GM21825 (cell line): ENCODE data around the gene HRAS.
"Not testable (repeated sequence)": the region's sequence is repeated elsewhere in the genome, so short reads cannot be mapped to it uniquely, and the experiment has no call there.

Source experiments
- ATAC-seq: cut with Tn5 transposase; IDR thresholded peaks from one replicate; pipeline ENCODE4 v1.9.1; 2021; ENCODE audit warnings: mild to moderate bottlenecking, moderate library complexity; ENCODE audit not compliant: unreplicated experiment

HRAS gene

DNA sequence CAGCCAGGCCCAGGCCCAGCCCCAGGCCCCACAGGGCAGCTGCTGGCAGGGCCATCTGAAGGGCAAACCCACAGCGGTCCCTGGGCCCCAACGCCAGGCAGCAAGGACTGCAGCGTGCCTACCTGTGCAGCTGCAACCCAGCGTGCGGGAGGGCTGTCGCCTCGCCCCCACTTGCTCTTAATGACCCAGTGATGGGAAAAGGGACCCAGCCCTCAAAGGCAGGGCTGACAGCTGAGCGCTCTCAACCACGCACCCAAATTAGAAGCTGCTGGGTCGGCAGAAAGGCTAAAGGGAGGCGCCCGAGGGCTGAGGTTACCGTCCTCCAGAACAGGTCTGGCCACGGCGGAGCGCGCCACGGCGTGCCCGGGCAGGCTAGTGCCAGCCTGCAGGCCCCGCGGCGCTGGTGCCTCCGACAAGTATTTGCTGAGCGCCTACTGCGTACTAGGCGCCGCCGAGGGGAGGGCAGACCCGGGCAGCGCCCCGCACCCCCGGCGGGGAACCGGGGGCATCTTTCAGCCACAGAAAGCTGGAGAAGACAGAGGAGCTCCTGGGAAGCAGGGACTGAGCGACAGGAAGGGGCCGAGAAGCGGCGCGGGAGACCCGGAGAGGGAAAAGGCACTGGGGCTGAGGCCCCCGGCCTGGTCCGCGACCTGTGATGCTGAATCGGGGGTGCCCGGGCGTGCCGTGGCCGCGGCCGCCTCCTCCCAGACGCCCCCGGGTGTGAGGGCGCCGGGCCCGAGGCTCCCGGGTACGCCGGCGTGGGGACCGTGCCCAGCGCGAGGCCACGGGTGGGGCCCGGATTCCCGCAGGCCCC lies 773 bp downstream of the HRAS start:
- peak; percentile 1 for ATAC-seq

- ATAC-seq = no peak
These were observed 1.6 kb downstream of the HRAS start for GRCh38 chr11:533586-534395.

GRCh38 chr11:532986-533585 lies 2.3 kb downstream of the HRAS start:
- no peak for ATAC-seq

GRCh38 chr11:532527-532985 lies 2.8 kb downstream of the HRAS start:
- no peak for ATAC-seq

GRCh38 chr11:531919-532526 lies 3.4 kb downstream of the HRAS start:
- ATAC-seq = no peak

- ATAC-seq = no peak
These were observed 4.2 kb downstream of the HRAS start for GRCh38 chr11:530960-531831.

DNA sequence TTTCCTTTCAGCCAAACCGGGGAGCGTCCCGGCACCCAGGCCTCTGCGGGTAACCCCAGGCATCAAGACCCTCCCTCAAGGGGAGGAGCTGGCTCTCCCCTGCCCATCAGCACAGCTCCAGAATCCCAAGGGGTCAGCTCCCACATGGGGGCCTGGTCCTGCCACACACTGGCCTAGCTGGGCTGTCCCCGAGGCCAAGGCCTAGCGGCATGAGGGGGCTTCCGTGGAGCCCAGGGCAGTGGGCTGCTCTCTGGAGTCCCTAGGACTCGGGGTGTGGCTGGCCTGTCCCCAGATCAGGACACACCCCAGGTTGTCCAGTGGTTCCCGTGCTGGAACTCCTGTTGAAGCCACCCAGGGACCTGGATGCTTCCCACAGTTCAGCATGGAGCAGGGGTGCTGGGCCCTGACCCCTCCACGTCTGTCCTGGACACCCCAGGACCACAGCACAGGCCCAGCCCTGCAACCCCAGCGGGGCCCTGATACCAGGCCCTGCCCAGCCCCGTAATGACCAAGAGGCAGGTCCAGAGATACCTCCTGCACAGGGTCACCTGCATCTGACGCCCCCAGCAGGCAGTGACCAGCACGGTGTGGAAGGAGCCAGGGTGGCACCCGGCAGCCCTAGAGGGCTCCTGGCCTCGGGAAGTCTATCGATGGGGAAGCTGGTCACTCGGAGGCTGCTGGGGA lies 5.5 kb downstream of the HRAS start:
- ATAC-seq = no peak

DNA sequence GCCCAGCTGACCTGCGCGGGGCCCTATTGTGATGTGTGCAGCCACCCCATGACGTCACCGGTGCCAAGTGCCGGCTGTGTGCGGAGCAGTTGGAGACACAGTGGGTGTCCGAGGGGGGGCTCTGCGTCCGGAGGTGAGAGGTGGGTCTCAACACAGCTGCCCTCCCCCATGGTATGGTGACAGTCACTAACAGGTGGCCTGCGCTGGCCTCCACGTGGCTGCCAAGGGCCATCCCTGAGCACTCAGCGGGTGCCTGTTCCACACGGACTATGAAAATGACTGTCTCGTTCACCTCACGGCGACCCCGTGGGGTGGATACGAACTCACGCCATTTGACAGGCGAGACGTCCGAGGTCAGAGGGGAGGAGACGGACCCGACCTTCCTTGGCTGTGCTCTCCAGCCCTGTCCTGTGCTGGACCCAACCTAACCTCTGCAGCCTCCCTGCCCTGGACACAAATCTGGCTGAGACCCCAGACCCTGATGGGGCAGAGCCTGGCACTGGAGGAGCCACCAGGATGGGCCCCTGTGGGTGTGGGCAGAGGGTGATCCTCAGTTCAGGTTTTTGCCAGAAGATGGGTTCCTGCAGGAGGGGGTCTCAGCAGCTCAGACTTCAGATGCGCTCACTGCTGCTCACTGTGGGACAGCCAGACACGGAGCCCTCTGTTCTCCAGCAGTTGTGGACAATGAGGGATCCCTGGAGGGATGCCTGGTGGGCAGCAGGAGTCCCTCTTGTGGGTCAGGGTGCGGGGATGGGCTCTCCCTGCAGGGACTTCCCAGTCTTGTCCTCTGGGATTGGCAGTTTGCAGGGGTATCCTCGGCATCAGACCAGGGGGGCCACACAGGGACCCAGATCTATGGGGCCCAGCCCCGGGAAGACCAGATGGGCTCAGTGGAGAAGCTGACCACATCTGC lies 6.3 kb downstream of the HRAS start:
- ATAC-seq = no peak

GRCh38 chr11:528166-528814 lies 7.1 kb downstream of the HRAS start:
- ATAC-seq = no peak

- no peak for ATAC-seq
These were observed 9.2 kb downstream of the HRAS start for GRCh38 chr11:526192-526591.

DNA sequence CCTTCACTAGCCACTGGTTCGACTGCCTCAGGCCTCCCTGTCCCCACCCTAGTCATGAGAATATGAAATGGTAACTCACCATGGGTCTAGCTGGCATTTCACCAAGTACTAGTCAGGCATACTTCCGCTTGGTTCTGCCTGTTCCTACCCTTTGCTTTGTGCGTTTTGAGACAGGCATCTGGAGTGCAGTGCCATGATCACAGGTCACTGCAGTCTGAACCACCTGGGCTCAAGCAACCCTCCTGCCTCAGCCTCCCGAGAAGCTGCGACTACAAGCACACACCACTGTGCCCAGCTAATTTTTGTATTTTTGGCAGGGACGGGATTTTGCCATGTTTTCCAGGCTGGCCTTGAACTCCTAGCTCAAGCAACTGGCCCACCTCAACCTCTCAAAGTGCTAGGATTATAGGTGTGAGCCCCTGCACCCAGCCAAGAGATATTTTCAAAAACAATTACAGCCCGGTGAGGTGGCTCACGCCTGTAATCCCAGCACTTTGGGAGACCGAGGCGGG lies 14.1 kb downstream of the HRAS start:
- ATAC-seq = no peak

DNA sequence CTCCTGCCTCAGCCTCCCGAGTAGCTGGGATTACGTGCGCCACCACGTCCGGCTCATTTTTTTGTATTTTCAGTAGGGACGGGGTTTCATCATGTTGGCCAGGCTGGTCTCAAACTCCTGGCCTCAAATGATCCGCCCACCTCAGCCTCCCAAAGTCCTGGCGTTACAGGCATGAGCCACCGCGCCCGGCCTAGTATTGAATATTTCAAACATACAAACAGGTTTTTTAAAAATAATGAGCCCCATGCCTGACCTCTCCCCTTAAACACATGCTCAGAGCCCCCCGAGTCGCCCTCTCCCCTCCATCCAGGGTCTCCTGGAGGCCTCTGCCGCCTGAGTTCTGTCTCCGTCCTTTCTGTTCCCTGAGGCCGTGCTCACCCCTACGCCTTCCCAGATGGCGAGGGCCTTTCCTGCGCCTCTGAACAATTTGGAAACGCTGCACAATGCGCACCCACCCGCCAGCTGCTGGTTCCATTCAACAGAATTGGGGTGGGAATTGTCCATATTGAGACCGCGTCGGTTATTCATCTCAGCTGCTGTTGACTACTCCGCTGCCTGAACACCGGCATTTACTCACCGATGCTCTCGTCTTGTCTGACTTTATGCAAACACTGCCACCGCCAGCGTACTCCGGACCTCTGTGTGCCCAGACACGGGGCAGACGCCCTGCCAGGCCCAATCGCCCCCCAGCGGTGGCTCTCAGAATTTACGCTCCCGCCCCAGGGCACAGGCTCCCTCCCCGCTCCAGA lies 14.8 kb downstream of the HRAS start:
- no peak for ATAC-seq

DNA sequence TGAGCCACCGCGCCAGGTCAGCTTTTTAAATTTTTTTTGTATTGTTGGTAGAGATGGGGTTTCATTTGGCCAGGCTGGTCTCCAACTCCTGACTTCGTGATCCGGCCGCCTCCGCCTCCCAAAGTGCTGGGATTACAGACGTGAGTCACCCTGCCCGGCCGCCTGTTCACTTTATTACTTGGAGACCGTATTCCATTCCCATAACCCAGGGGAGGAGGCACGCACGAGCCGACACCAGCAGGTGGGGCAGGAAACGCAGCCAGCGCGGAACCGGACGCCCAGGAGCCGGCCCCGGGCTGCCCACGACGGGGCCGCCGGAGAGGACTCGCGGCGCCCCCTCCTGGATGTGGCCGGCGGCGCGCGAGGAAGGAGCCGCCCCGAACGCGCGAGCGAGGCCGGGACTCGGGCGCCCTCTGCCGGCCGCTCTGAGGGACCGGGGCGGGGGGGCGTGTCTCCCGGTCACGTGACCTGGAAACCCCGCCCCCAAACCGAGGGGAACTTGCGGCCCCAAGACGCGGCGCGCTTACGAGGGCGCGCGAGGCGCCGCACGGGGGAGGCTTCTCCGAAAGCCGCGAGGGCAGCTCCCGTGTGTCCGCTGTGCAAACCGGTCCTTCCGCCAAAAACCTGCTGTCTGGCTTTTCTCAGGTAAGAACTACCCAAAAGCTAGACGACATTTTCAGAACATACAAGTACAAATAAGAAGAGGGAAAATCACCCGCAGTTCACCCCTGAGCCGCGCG lies 16.7 kb downstream of the HRAS start:
- ATAC-seq = peak; percentile 84

DNA sequence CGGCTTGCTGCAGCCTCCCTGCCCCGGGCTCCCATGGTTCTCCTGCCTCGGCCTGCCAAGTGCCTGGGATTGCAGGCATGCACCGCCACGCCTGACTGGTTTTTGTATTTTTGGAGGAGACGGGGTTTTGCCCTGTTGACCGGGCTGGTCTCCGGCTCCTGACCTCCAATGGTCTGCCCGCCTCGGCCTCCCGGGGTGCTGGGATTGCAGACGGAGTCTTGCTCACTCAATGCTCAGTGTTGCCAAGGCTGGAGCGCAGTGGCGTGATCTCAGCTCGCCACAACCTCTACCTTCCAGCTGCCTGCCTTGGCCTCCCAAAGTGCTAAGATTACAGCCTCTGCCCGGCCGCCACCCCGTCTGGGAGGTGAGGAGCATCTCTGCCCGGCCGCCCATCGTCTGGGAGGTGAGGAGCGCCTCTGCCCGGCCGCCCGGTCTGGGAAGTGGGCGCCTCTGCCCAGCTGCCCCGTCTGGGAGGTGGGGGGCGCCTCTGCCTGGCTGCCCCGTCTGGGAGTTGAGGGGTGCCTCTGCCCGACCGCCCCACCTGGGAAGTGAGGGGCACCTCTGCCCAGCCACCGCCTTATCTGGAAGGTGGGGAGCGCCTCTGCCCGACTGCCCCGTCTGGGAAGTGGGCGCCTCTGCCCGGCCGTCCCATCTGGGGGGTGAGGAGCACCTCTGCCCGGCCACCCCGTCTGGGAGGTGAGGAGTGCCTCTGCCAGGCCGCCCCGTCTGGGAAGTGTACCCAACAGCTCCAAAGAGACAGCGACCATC lies 18.3 kb downstream of the HRAS start:
- not testable (repeated sequence) for ATAC-seq

DNA sequence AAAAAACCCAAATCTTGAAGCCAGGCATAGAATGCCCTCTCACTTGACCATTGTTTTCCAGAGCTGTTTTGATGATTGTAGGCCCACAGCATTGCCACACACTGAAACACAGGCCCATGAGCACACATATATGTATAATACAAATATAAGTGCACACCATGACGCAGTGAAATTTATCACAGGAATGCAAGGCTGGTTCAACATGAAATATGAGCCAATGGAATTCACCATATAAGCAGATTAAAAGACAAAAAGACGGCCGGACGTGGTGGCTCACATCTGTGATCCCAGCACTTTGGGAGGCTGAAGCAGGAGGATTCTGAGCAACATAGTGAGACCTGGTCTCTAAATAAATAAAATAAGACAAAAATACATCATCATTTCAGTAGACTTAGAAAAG lies 19.0 kb downstream of the HRAS start:
- ATAC-seq = no peak

GRCh38 chr11:515131-515530 lies 20.2 kb downstream of the HRAS start:
- ATAC-seq = no peak
